HCT116 (cell line): ENCODE data around the gene ACAD9. TPM values are rescaled to one million over a fixed set of nuclear protein-coding genes. Genes with fewer than 3 reads are reported as not detected.

ENCODE experiments used
- ATAC-seq: fragments of 200-7000 bp; cut with Tn5 transposase; 2 replicates; pipeline ENCODE4 v1.9.1; 2020; ENCODE audit warnings: mild to moderate bottlenecking, moderate library complexity
- BruUV-seq: library from RNA; stranded (reverse); fragments of 400-500 nt; replicated peaks from 2 replicates; lab custom pipeline; 2021; lab: Mats Ljungman, UMichigan
- CTCF ChIA-PET: fragments of 300-600 bp; sonication (Branson Sonifier 250); formaldehyde crosslinking; loops from one replicate; lab custom pipeline; 2021; ENCODE audit warnings: antibody characterized with exemption; lab: Charles Lee
- POLR2A ChIA-PET: fragments of 300-600, 350-600 bp; sonication (Branson Sonifier 250); formaldehyde crosslinking; loops from one replicate; lab custom pipeline; 2021; ENCODE audit warnings: antibody characterized with exemption; lab: Charles Lee
- RAD21 ChIA-PET, 2 experiments: fragments of 300-600 bp; sonication (Branson Sonifier 250); formaldehyde crosslinking; loops; one replicate each; lab custom pipeline; 2023; ENCODE audit warnings: low total read pairs in 2 of 2; ENCODE audit not compliant: uncharacterized antibody in 2 of 2, unreplicated experiment in 2 of 2, low non-redundant PET in 1 of 2; lab: Charles Lee
- DNase-seq: peaks from one replicate; pipeline ENCODE4 v3.0.0-alpha.2; 2010; ENCODE audit warnings: low read depth, low spot score
- H2AFZ ChIP-seq: fragments of 200-600 bp; shearing (Covaris generic), sonication (generic); 2 replicates; pipeline ENCODE4 v1.6.1; 2017; ENCODE audit warnings: low read depth, mixed run types, mixed read lengths, antibody characterized with exemption, low read length; ENCODE audit not compliant: poor library complexity, severe bottlenecking
- H3K27ac ChIP-seq: 2 replicates; pipeline ENCODE4 v1.5.1; 2012; ENCODE audit warnings: low read depth, low read length
- H3K27me3 ChIP-seq: fragments of 200-600 bp; sonication (generic); 2 replicates; pipeline ENCODE4 v1.6.1; 2016; ENCODE audit warnings: mixed run types, low read length, mixed read lengths; ENCODE audit not compliant: insufficient read depth
- H3K36me3 ChIP-seq, 2 experiments: fragments of 200-500 bp in 1 of 2; fragments of 200-600 bp in 1 of 2; sonication (Bioruptor generic) in 1 of 2; sonication (generic) in 1 of 2; 2 replicates each; pipeline versions ENCODE4 v1.5.1 to v1.6.1; 2014 to 2016; ENCODE audit warnings: low read length in 2 of 2, inconsistent platforms in 1 of 2, mixed read lengths in 1 of 2, mixed run types in 1 of 2; ENCODE audit not compliant: insufficient read depth in 2 of 2, control insufficient read depth in 1 of 2
- H3K4me1 ChIP-seq, 2 experiments: fragments of 200-600 bp in 1 of 2; sonication (generic) in 1 of 2; 2 replicates each; pipeline versions ENCODE4 v1.5.1 to v1.6.1; 2012 to 2017; ENCODE audit warnings: low read length in 2 of 2, inconsistent platforms in 1 of 2, mild to moderate bottlenecking in 1 of 2, mixed read lengths in 1 of 2, mixed run types in 1 of 2, moderate library complexity in 1 of 2; ENCODE audit not compliant: insufficient read depth in 2 of 2, control insufficient read depth in 1 of 2
- H3K4me2 ChIP-seq: fragments of 200-600 bp; sonication (generic); 2 replicates; pipeline ENCODE4 v1.6.1; 2017; ENCODE audit warnings: mixed run types, low read length, mixed read lengths
- H3K4me3 ChIP-seq, 2 experiments: fragments of 200-600 bp in 1 of 2; sonication (generic) in 1 of 2; replicated peaks in 1 of 2; 2 replicates each; pipeline ENCODE4 v1.5.1; 2011 to 2016; ENCODE audit warnings: low read length in 2 of 2, control low read depth in 1 of 2, low read depth in 1 of 2, mild to moderate bottlenecking in 1 of 2, mixed read lengths in 1 of 2, mixed run types in 1 of 2
- H3K79me2 ChIP-seq: fragments of 200-600 bp; sonication (generic); 2 replicates; pipeline ENCODE4 v1.6.1; 2017; ENCODE audit warnings: mild to moderate bottlenecking, mixed run types, low read length, moderate library complexity, mixed read lengths; ENCODE audit not compliant: insufficient read depth
- H3K9ac ChIP-seq: fragments of 200-600 bp; sonication (generic); 2 replicates; pipeline ENCODE4 v1.6.1; 2016; ENCODE audit warnings: low read length, mixed read lengths
- H3K9me2 ChIP-seq: fragments of 200-600 bp; sonication (generic), shearing (Covaris generic); 2 replicates; pipeline ENCODE4 v1.6.1; 2017; ENCODE audit warnings: mixed run types, mild to moderate bottlenecking, moderate library complexity; ENCODE audit not compliant: insufficient read depth
- H3K9me3 ChIP-seq, 2 experiments: fragments of 200-500 bp in 1 of 2; fragments of 200-600 bp in 1 of 2; sonication (Bioruptor generic) in 1 of 2; sonication (generic) in 1 of 2; 2 replicates each; pipeline ENCODE4 v1.6.1; 2014 to 2017; ENCODE audit warnings: low read length in 2 of 2, mixed read lengths in 2 of 2, inconsistent platforms in 1 of 2, low read depth in 1 of 2, mild to moderate bottlenecking in 1 of 2, mixed run types in 1 of 2, moderate library complexity in 1 of 2; ENCODE audit not compliant: control insufficient read depth in 1 of 2, insufficient read depth in 1 of 2
- H4K20me1 ChIP-seq: fragments of 200-600 bp; sonication (generic), shearing (Covaris generic); 2 replicates; pipeline ENCODE4 v1.6.1; 2017; ENCODE audit warnings: mixed run types, mild to moderate bottlenecking, moderate library complexity; ENCODE audit not compliant: insufficient read depth
- CBX3 ChIP-seq: IDR thresholded peaks from 2 replicates; pipeline ENCODE4 v1.6.1; 2012; ENCODE audit warnings: low read depth
- EGR1 ChIP-seq: IDR thresholded peaks from 2 replicates; pipeline ENCODE4 v1.6.1; 2012; ENCODE audit warnings: low read depth
- EZH2 ChIP-seq: fragments of 200-600 bp; sonication (generic); IDR thresholded peaks from 2 replicates; pipeline ENCODE4 v1.6.1; 2017; ENCODE audit warnings: antibody characterized with exemption, mixed run types
- EZH2phosphoT487 ChIP-seq: fragments of 200-600 bp; IDR thresholded peaks from 2 replicates; pipeline ENCODE4 v1.6.1; 2018; ENCODE audit warnings: antibody characterized with exemption, borderline replicate concordance
- JUND ChIP-seq: IDR thresholded peaks from 2 replicates; pipeline ENCODE4 v1.6.1; 2012
- POLR2A ChIP-seq: IDR thresholded peaks from 2 replicates; pipeline ENCODE4 v1.7.0; 2011; ENCODE audit warnings: borderline replicate concordance; ENCODE audit not compliant: insufficient read depth, insufficient read length; ENCODE audit errors: extremely low read depth
- RAD21 ChIP-seq: IDR thresholded peaks from 2 replicates; pipeline ENCODE4 v1.6.1; 2012; ENCODE audit warnings: low read depth, mild to moderate bottlenecking
- SIN3A ChIP-seq: IDR thresholded peaks from 2 replicates; pipeline ENCODE4 v1.6.1; 2012; ENCODE audit warnings: low read depth
- SP1 ChIP-seq: IDR thresholded peaks from 2 replicates; pipeline ENCODE4 v1.6.1; 2012; ENCODE audit warnings: low read depth
- SRF ChIP-seq: IDR thresholded peaks from 2 replicates; pipeline ENCODE4 v1.6.1; 2012; ENCODE audit warnings: low read depth
- YY1 ChIP-seq: IDR thresholded peaks from 2 replicates; pipeline ENCODE4 v1.6.1; 2011; ENCODE audit warnings: low read length, low read depth, moderate library complexity, mild to moderate bottlenecking; ENCODE audit not compliant: insufficient replicate concordance; ENCODE audit errors: extremely low read depth
- ZFX ChIP-seq: fragments of 450-650 bp; IDR thresholded peaks from 2 replicates; pipeline ENCODE4 v1.6.1; 2017
- ZNF274 ChIP-seq: fragments of 200-500 bp; sonication (Bioruptor generic); IDR thresholded peaks from 2 replicates; pipeline ENCODE4 v1.6.1; 2014; ENCODE audit warnings: mild to moderate bottlenecking, low read depth, low read length, inconsistent platforms
- intact Hi-C: fragments of 100-400 bp; cut with micrococcal nuclease; formaldehyde crosslinking; loops from 2 replicates; pipeline ENCODE4 v1.10.0; 2022
- total RNA-seq: library from RNA; stranded (reverse); gene quantifications from one replicate; pipeline ENCODE4 v1.2.1, GENCODE V29; 2021; ENCODE audit not compliant: unreplicated experiment
- TF ChIP-seq, protein P1 (sequence below), 3 experiments: fragments of 200-600 bp in 1 of 3; sonication (generic) in 1 of 3; IDR thresholded peaks in 2 of 3; conservative IDR thresholded peaks in 1 of 3; 2 replicates each; pipeline ENCODE4 v1.5.1; 2012 to 2017; ENCODE audit warnings: low read depth in 2 of 3, low read length in 2 of 3, antibody characterized with exemption in 1 of 3, borderline replicate concordance in 1 of 3, control low read depth in 1 of 3, mild to moderate bottlenecking in 1 of 3, mixed read lengths in 1 of 3, mixed run types in 1 of 3, moderate library complexity in 1 of 3; ENCODE audit not compliant: insufficient read depth in 1 of 3
- TF ChIP-seq, protein P2 (sequence below): IDR thresholded peaks from 2 replicates; pipeline ENCODE4 v1.6.1; 2012
- TF ChIP-seq, protein P3 (sequence below): IDR thresholded peaks from 2 replicates; pipeline ENCODE4 v1.6.1; 2012; ENCODE audit warnings: low read depth
- TF ChIP-seq, protein P4 (sequence below): IDR thresholded peaks from 2 replicates; pipeline ENCODE4 v1.6.1; 2011; ENCODE audit warnings: mild to moderate bottlenecking, low read length, moderate library complexity; ENCODE audit not compliant: insufficient replicate concordance; ENCODE audit errors: extremely low read depth
- TF ChIP-seq, protein P5 (sequence below): IDR thresholded peaks from 2 replicates; pipeline ENCODE4 v1.6.1; 2012

Gene ACAD9
- total RNA-seq, 1 experiment from 2014 or later: 55.8 TPM

DNA sequence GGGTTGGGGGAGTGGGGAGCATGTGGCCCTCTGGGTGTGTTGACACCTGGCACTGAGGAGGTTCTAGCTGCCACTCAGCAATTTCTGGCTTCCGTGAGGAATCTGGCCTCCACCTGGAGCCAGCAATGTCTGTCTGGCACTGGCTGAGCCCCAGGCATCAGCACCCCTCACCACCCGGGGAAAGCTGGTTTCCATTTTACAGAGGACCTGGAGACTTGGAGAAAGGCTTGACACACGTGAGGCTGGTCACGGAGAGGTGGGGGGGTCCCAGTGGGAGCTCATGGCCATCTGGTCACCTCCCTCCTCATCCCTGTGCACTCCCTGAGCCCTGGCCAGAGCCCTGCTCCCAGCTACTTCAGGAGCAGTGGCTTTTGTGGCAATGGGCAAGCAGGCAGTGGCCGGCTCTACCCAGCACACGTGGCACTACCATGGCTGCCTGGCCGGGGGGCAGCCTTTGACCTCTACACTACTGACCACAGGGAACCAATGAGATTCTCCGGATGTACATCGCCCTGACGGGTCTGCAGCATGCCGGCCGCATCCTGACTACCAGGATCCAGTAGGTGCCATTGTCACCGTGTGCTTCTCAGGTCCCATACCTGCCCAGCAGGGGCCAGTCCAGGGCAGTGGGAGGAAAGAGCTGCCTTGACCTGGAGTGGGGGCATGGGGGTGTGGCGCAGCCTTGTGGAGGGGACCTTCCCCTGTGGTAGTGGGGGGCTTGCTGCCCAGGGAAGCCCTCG is 28.5 kb downstream of the ACAD9 start (continued):
- TF ChIP-seq, protein P1, sequence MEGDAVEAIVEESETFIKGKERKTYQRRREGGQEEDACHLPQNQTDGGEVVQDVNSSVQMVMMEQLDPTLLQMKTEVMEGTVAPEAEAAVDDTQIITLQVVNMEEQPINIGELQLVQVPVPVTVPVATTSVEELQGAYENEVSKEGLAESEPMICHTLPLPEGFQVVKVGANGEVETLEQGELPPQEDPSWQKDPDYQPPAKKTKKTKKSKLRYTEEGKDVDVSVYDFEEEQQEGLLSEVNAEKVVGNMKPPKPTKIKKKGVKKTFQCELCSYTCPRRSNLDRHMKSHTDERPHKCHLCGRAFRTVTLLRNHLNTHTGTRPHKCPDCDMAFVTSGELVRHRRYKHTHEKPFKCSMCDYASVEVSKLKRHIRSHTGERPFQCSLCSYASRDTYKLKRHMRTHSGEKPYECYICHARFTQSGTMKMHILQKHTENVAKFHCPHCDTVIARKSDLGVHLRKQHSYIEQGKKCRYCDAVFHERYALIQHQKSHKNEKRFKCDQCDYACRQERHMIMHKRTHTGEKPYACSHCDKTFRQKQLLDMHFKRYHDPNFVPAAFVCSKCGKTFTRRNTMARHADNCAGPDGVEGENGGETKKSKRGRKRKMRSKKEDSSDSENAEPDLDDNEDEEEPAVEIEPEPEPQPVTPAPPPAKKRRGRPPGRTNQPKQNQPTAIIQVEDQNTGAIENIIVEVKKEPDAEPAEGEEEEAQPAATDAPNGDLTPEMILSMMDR (IDR thresholded peaks at IDR 0.05 in 2 of 3, conservative IDR thresholded peaks at IDR 0.05 in 1 of 3; ENCODE audit: borderline replicate concordance in 1 of 3, insufficient read depth in 1 of 3, low read depth in 2 of 3, low read length in 2 of 3): no peak
- no peak for TF ChIP-seq ZNF274

DNA sequence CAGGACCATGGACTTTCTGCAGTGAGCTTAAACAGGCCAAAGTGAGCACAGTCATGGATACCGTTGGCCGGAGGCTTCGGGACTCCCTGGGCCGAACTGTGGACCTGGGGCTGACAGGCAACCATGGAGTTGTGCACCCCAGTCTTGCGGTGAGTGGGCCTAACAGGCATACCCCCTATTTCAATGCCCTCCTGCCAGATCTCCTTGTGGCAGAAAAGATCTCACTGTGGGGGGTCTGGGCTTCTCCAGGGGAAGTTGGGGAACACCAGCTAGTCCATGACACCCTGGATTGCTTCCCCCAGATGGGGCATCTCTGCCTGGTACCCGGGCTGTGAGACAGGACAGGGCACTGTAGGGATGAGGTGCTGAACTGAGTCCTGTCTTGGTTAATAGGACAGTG is 29.5 kb downstream of the ACAD9 start:
- DNase-seq (no peak), ATAC-seq (no peak)
- Histone ChIP-seq H3K27me3 (no peaks in the 10 kb centered on the region), H4K20me1 (no peaks in the 10 kb centered on the region), H2AFZ (no peak overlapping the region), H3K79me2 (no peaks in the 10 kb centered on the region), H3K27ac (no peak overlapping the region), H3K36me3 (peaks cover 33 to 60% of the 10 kb centered on the region in 2 experiments), H3K9me2 (no peaks in the 10 kb centered on the region), H3K9me3 (no peaks in the 10 kb centered on the region), H3K4me2 (no peak overlapping the region), H3K9ac (no peak overlapping the region), H3K4me1 (no peaks in the 10 kb centered on the region), H3K4me3 (no peak overlapping the region)
- no TSS peak for BruUV-seq
- ChIA-PET POLR2A (no interaction called here), CTCF (no interaction called here), RAD21 (no interaction called here)
- intact Hi-C loops: no loop called here
- no peak for TF ChIP-seq JUND
- no peak for TF ChIP-seq ZNF274
- TF ChIP-seq, protein P2, sequence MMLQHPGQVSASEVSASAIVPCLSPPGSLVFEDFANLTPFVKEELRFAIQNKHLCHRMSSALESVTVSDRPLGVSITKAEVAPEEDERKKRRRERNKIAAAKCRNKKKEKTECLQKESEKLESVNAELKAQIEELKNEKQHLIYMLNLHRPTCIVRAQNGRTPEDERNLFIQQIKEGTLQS: no peak
- TF ChIP-seq RAD21: no peak
- TF ChIP-seq EGR1: no peak
- TF ChIP-seq, protein P3, sequence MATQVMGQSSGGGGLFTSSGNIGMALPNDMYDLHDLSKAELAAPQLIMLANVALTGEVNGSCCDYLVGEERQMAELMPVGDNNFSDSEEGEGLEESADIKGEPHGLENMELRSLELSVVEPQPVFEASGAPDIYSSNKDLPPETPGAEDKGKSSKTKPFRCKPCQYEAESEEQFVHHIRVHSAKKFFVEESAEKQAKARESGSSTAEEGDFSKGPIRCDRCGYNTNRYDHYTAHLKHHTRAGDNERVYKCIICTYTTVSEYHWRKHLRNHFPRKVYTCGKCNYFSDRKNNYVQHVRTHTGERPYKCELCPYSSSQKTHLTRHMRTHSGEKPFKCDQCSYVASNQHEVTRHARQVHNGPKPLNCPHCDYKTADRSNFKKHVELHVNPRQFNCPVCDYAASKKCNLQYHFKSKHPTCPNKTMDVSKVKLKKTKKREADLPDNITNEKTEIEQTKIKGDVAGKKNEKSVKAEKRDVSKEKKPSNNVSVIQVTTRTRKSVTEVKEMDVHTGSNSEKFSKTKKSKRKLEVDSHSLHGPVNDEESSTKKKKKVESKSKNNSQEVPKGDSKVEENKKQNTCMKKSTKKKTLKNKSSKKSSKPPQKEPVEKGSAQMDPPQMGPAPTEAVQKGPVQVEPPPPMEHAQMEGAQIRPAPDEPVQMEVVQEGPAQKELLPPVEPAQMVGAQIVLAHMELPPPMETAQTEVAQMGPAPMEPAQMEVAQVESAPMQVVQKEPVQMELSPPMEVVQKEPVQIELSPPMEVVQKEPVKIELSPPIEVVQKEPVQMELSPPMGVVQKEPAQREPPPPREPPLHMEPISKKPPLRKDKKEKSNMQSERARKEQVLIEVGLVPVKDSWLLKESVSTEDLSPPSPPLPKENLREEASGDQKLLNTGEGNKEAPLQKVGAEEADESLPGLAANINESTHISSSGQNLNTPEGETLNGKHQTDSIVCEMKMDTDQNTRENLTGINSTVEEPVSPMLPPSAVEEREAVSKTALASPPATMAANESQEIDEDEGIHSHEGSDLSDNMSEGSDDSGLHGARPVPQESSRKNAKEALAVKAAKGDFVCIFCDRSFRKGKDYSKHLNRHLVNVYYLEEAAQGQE: no peak
- TF ChIP-seq EZH2phosphoT487: no peak
- no peak for TF ChIP-seq SRF
- TF ChIP-seq CBX3: no peak
- TF ChIP-seq SIN3A: no peak
- no peak for TF ChIP-seq YY1
- TF ChIP-seq, protein P4, sequence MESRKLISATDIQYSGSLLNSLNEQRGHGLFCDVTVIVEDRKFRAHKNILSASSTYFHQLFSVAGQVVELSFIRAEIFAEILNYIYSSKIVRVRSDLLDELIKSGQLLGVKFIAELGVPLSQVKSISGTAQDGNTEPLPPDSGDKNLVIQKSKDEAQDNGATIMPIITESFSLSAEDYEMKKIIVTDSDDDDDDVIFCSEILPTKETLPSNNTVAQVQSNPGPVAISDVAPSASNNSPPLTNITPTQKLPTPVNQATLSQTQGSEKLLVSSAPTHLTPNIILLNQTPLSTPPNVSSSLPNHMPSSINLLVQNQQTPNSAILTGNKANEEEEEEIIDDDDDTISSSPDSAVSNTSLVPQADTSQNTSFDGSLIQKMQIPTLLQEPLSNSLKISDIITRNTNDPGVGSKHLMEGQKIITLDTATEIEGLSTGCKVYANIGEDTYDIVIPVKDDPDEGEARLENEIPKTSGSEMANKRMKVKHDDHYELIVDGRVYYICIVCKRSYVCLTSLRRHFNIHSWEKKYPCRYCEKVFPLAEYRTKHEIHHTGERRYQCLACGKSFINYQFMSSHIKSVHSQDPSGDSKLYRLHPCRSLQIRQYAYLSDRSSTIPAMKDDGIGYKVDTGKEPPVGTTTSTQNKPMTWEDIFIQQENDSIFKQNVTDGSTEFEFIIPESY: no peak
- TF ChIP-seq, protein P5, sequence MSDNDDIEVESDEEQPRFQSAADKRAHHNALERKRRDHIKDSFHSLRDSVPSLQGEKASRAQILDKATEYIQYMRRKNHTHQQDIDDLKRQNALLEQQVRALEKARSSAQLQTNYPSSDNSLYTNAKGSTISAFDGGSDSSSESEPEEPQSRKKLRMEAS: no peak
- no peak for TF ChIP-seq SP1
- TF ChIP-seq EZH2: no peak
- TF ChIP-seq ZFX: no peak
- TF ChIP-seq POLR2A: no peak
- TF ChIP-seq, all 23 proteins: peak for 0
